OCI-LY3 (cell line): ENCODE data around the gene SYNCRIP.
A peak's percentile ranks its signal among the peaks of the same experiment; 100 is the strongest.

ENCODE experiments used
- H2AFZ ChIP-seq: fragments of 200-600, 300-600 bp; shearing (Covaris generic); 2 replicates; pipeline ENCODE4 v1.6.0; 2014; ENCODE audit warnings: antibody characterized with exemption, low read depth, low read length
- H3K27ac ChIP-seq: fragments of 200-600, 300-600 bp; sonication (generic); 2 replicates; pipeline ENCODE4 v1.5.1; 2014; ENCODE audit warnings: mild to moderate bottlenecking, low read length, moderate library complexity, mixed read lengths
- H3K27me3 ChIP-seq: fragments of 200-600, 300-600 bp; sonication (generic); 2 replicates; pipeline ENCODE4 v1.6.1; 2014; ENCODE audit warnings: low read depth, low read length, mixed read lengths
- H3K36me3 ChIP-seq: fragments of 200-600, 300-600 bp; sonication (generic); replicated peaks from 2 replicates; pipeline ENCODE3; 2014; ENCODE audit warnings: low read depth, low read length, mixed read lengths
- H3K4me1 ChIP-seq: fragments of 300-600, 200-600 bp; sonication (generic); 2 replicates; pipeline ENCODE4 v1.6.1; 2014; ENCODE audit warnings: low read length, mixed read lengths
- H3K4me2 ChIP-seq: fragments of 200-600, 300-600 bp; sonication (generic); 2 replicates; pipeline ENCODE4 v1.6.1; 2014; ENCODE audit warnings: low read length, mixed read lengths
- H3K4me3 ChIP-seq: fragments of 300-600, 200-600 bp; sonication (generic); 2 replicates; pipeline ENCODE4 v1.5.1; 2014; ENCODE audit warnings: antibody characterized with exemption, mild to moderate bottlenecking, low read length, moderate library complexity
- H3K79me2 ChIP-seq: fragments of 300-600, 200-600 bp; shearing (Covaris generic); 2 replicates; pipeline ENCODE4 v1.6.1; 2014; ENCODE audit warnings: mild to moderate bottlenecking, low read length, mixed read lengths
- H3K9ac ChIP-seq: fragments of 300-600, 200-600 bp; shearing (Covaris generic); 2 replicates; pipeline ENCODE4 v1.6.0; 2014; ENCODE audit warnings: mild to moderate bottlenecking, low read length, moderate library complexity
- H3K9me3 ChIP-seq: fragments of 200-600, 300-600 bp; shearing (Covaris generic); 2 replicates; pipeline ENCODE4 v1.6.1; 2014; ENCODE audit warnings: low read length, mixed read lengths; ENCODE audit not compliant: insufficient read depth
- H4K20me1 ChIP-seq: fragments of 200-600, 300-600 bp; sonication (generic); 2 replicates; pipeline ENCODE4 v1.6.1; 2016; ENCODE audit warnings: low read length, mixed read lengths; ENCODE audit not compliant: insufficient read depth
- EZH2phosphoT487 ChIP-seq: fragments of 200-600 bp; shearing (Covaris generic); IDR thresholded peaks from 2 replicates; pipeline ENCODE4 v1.6.1; 2018; ENCODE audit warnings: antibody characterized with exemption, mixed run types, low read depth
- TF ChIP-seq, protein P1 (sequence below): fragments of 200-600, 300-600 bp; sonication (generic); IDR thresholded peaks from 2 replicates; pipeline ENCODE4 v1.5.1; 2014; ENCODE audit warnings: antibody characterized with exemption, low read length, low read depth

Gene SYNCRIP

DNA sequence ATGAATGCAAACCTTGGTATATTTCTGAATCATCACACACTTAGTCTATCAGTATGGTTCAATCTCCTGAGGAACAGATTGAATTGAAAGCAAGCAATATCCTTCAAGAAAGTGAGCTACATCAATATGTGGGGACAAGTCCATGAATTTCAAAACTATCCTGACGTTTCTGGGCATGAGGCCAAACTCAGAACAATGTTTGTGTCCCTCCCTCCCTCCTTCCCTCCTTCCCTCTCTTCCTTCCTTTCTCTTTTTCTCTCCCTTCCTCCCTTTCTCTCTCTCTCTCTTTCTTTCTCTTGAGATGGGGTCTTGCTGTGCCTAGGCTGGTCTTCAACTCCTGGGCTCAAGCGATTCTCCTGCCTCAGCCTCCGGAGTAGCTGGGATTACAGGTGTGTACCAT, 27.9 kb upstream of the SYNCRIP start:
- Histone ChIP-seq H4K20me1 (peaks cover 45% of the 10 kb centered on the region), H3K27me3 (no peaks in the 10 kb centered on the region), H3K9ac (no peak overlapping the region), H3K27ac (peak overlapping the region; percentile 68), H3K4me1 (peaks cover 34% of the 10 kb centered on the region), H2AFZ (no peak overlapping the region), H3K4me2 (no peak overlapping the region), H3K4me3 (no peak overlapping the region), H3K9me3 (no peaks in the 10 kb centered on the region), H3K36me3 (peaks cover 24% of the 10 kb centered on the region), H3K79me2 (peaks cover 36% of the 10 kb centered on the region)
- TF ChIP-seq, protein P1, sequence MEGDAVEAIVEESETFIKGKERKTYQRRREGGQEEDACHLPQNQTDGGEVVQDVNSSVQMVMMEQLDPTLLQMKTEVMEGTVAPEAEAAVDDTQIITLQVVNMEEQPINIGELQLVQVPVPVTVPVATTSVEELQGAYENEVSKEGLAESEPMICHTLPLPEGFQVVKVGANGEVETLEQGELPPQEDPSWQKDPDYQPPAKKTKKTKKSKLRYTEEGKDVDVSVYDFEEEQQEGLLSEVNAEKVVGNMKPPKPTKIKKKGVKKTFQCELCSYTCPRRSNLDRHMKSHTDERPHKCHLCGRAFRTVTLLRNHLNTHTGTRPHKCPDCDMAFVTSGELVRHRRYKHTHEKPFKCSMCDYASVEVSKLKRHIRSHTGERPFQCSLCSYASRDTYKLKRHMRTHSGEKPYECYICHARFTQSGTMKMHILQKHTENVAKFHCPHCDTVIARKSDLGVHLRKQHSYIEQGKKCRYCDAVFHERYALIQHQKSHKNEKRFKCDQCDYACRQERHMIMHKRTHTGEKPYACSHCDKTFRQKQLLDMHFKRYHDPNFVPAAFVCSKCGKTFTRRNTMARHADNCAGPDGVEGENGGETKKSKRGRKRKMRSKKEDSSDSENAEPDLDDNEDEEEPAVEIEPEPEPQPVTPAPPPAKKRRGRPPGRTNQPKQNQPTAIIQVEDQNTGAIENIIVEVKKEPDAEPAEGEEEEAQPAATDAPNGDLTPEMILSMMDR: no peak
- TF ChIP-seq EZH2phosphoT487: no peak

DNA sequence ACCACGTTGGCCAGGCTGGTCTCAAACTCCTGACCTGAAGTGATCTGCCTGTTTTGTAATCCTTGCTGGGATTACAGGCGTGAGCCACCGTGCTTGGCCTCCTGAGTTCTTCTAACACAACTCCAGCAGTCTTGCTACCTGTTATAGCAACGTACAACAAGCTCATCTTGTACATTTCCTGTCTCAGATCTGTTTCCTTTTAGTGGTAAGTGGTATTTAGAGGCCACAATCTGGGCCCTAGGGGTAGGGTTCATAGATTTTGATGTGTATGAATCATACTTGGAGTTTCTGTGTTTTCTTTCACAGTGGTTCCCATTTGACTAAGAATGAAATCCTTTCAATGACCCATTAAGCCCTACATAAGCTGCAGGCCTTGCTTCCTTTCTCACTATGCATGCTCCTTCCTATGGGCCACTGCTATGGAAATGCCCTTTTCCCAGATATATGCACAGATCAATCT, 27.1 kb upstream of the SYNCRIP start:
- H3K27ac ChIP-seq: peak overlapping the region; percentile 68
- peaks cover 28% of the 10 kb centered on the region for H3K79me2 ChIP-seq
- peak overlapping the region; percentile 40 for H3K4me2 ChIP-seq
- no peaks in the 10 kb centered on the region for H3K27me3 ChIP-seq
- no peak overlapping the region for H3K4me3 ChIP-seq
- H4K20me1 ChIP-seq: peaks cover 37% of the 10 kb centered on the region
- TF ChIP-seq EZH2phosphoT487: no peak
- TF ChIP-seq, protein P1: no peak
- peaks cover 27% of the 10 kb centered on the region for H3K4me1 ChIP-seq
- H3K36me3 ChIP-seq: peaks cover 17% of the 10 kb centered on the region
- H3K9ac ChIP-seq: peak overlapping the region; percentile 36; the same call in 1 of the 2 replicates
- H2AFZ ChIP-seq: no peak overlapping the region
- H3K9me3 ChIP-seq: no peaks in the 10 kb centered on the region

- H4K20me1 ChIP-seq: no peaks in the 10 kb centered on the region
- peaks cover 2% of the 10 kb centered on the region for H3K36me3 ChIP-seq
- no peaks in the 10 kb centered on the region for H3K27me3 ChIP-seq
- no peak for TF ChIP-seq EZH2phosphoT487
- TF ChIP-seq, protein P1: no peak
- H3K4me1 ChIP-seq: no peaks in the 10 kb centered on the region
- H2AFZ ChIP-seq: no peak overlapping the region
- no peak overlapping the region for H3K4me3 ChIP-seq
- H3K79me2 ChIP-seq: no peaks in the 10 kb centered on the region
- no peak overlapping the region for H3K27ac ChIP-seq
- H3K9ac ChIP-seq: no peak overlapping the region
- H3K9me3 ChIP-seq: peaks cover 6% of the 10 kb centered on the region; the same call in 1 of the 2 replicates
- no peak overlapping the region for H3K4me2 ChIP-seq
These were observed 19.6 kb upstream of the SYNCRIP start for GRCh38 chr6:85662251-85662650.

- Histone ChIP-seq H3K27ac (no peak overlapping the region), H4K20me1 (no peaks in the 10 kb centered on the region), H3K4me1 (no peaks in the 10 kb centered on the region), H3K27me3 (no peaks in the 10 kb centered on the region), H3K4me2 (no peak overlapping the region), H2AFZ (no peak overlapping the region), H3K79me2 (no peaks in the 10 kb centered on the region), H3K9ac (no peak overlapping the region), H3K36me3 (no peaks in the 10 kb centered on the region), H3K4me3 (no peak overlapping the region), H3K9me3 (peaks cover 6% of the 10 kb centered on the region; the same call in 1 of the 2 replicates)
- TF ChIP-seq, protein P1: no peak
- no peak for TF ChIP-seq EZH2phosphoT487
These were observed 17.5 kb upstream of the SYNCRIP start for GRCh38 chr6:85660181-85660611.
